Calu3 (cell line): ENCODE results near the gene KLHL28. TPM values are rescaled to one million over a fixed set of nuclear protein-coding genes. Genes with fewer than 3 reads are reported as not detected.

Experiments
- BruUV-seq: library from RNA; stranded (reverse); fragments of 400-500 nt; replicated peaks from 2 replicates; lab custom pipeline; 2021; lab: Mats Ljungman, UMichigan
- CTCF ChIA-PET: fragments of 300-600 bp; sonication (Branson Sonifier 250); formaldehyde crosslinking; loops from one replicate; lab custom pipeline; 2022; ENCODE audit warnings: antibody characterized with exemption; lab: Charles Lee
- DNase-seq: peaks from one replicate; pipeline ENCODE4 v3.0.0; 2022
- H3K27ac Mint-ChIP-seq: one replicate; pipeline ENCODE4 v1.8.0; 2022; ENCODE audit warnings: mixed read lengths; ENCODE audit not compliant: unreplicated experiment
- H3K27me3 Mint-ChIP-seq: one replicate; pipeline ENCODE4 v1.8.0; 2022; ENCODE audit warnings: mixed read lengths; ENCODE audit not compliant: unreplicated experiment
- H3K36me3 Mint-ChIP-seq: one replicate; pipeline ENCODE4 v1.8.0; 2022; ENCODE audit warnings: mild to moderate bottlenecking, moderate library complexity, mixed read lengths; ENCODE audit not compliant: insufficient read depth, unreplicated experiment
- H3K4me1 Mint-ChIP-seq: one replicate; pipeline ENCODE4 v1.8.0; 2022; ENCODE audit warnings: mild to moderate bottlenecking, low read depth, mixed read lengths; ENCODE audit not compliant: unreplicated experiment
- H3K4me3 Mint-ChIP-seq: one replicate; pipeline ENCODE4 v1.8.0; 2022; ENCODE audit warnings: mild to moderate bottlenecking, low read depth, moderate library complexity, mixed read lengths; ENCODE audit not compliant: unreplicated experiment
- H3K9me3 Mint-ChIP-seq: one replicate; pipeline ENCODE4 v1.8.0; 2022; ENCODE audit warnings: low read depth, mixed read lengths; ENCODE audit not compliant: unreplicated experiment
- CTCF ChIP-seq: fragments of 200-600 bp; IDR thresholded peaks from one replicate; pipeline ENCODE4 v1.8.0; 2022; ENCODE audit warnings: antibody characterized with exemption; ENCODE audit not compliant: unreplicated experiment
- intact Hi-C: fragments of 100-400 bp; cut with micrococcal nuclease; formaldehyde crosslinking; loops from one replicate; pipeline ENCODE4 v1.10.0; 2022; ENCODE audit not compliant: unreplicated experiment
- total RNA-seq: library from RNA; stranded (reverse); gene quantifications from 2 replicates; pipeline ENCODE4 v1.2.3, GENCODE V29; 2022

Gene KLHL28
- total RNA-seq, 1 experiment from 2014 or later = 10.1 TPM

GRCh38 chr14:44914849-44915248 is 46.9 kb downstream of the KLHL28 start:
- Mint-ChIP-seq H3K27ac (no peak overlapping the region), H3K4me3 (no peak overlapping the region), H3K27me3 (peaks cover 17% of the 10 kb centered on the region), H3K36me3 (no peaks in the 10 kb centered on the region), H3K9me3 (no peaks in the 10 kb centered on the region), H3K4me1 (no peaks in the 10 kb centered on the region)
- no peak for TF ChIP-seq CTCF
- intact Hi-C loops = loop anchor here (5.0 to 10.0 kb wide), 2 partner anchors 170 to 337 kb away; partner anchors contain the start of genes MIS18BP1 and PRPF39
- CTCF ChIA-PET = no interaction called here
- DNase-seq = no peak
- BruUV-seq = no TSS peak

GRCh38 chr14:44912041-44912869 is 49.5 kb downstream of the KLHL28 start:
- no peak for TF ChIP-seq CTCF
- no TSS peak for BruUV-seq
- no peak overlapping the region for H3K27ac Mint-ChIP-seq
- H3K4me1 Mint-ChIP-seq = no peaks in the 10 kb centered on the region
- peak overlapping the region; percentile 52 for H3K4me3 Mint-ChIP-seq
- DNase-seq = no peak
- CTCF ChIA-PET = interaction anchor here (1.8 kb wide), 1 partner anchor 356 kb away, joined by 14 read pairs; no protein-coding TSS in a partner anchor
- peaks cover 17% of the 10 kb centered on the region for H3K27me3 Mint-ChIP-seq
- H3K9me3 Mint-ChIP-seq = no peaks in the 10 kb centered on the region
- no peaks in the 10 kb centered on the region for H3K36me3 Mint-ChIP-seq
- intact Hi-C loops = loop anchor here (2.0 to 10.0 kb wide), 3 partner anchors 173 to 340 kb away; partner anchors contain the start of genes FANCM, FKBP3, MIS18BP1 and PRPF39

- no TSS peak for BruUV-seq
Measured at GRCh38 chr14:44910821-44911220, 50.9 kb downstream of the KLHL28 start.

GRCh38 chr14:44901696-44902095 is 60.1 kb downstream of the KLHL28 start:
- Mint-ChIP-seq H3K27me3 (no peaks in the 10 kb centered on the region), H3K4me3 (no peak overlapping the region), H3K4me1 (peaks cover 11% of the 10 kb centered on the region), H3K27ac (no peak overlapping the region), H3K9me3 (no peaks in the 10 kb centered on the region), H3K36me3 (peaks cover 17% of the 10 kb centered on the region)
- no peak for TF ChIP-seq CTCF
- no TSS peak for BruUV-seq
- CTCF ChIA-PET = no interaction called here
- intact Hi-C loops = no loop called here
- DNase-seq = no peak

More at GRCh38 chr14:44910821-44911220, 50.9 kb downstream of the KLHL28 start:
- no peak for TF ChIP-seq CTCF
- Mint-ChIP-seq H3K9me3 (no peaks in the 10 kb centered on the region), H3K4me3 (no peak overlapping the region), H3K27ac (no peak overlapping the region), H3K27me3 (peaks cover 17% of the 10 kb centered on the region), H3K36me3 (no peaks in the 10 kb centered on the region), H3K4me1 (no peaks in the 10 kb centered on the region)
- CTCF ChIA-PET = interaction anchor here (0.8 kb wide), 1 partner anchor 11 kb away, joined by 3 read pairs; no protein-coding TSS in a partner anchor
- DNase-seq = no peak
- intact Hi-C loops = loop anchor here (5.0 to 10.0 kb wide), 2 partner anchors 174 to 341 kb away; partner anchors contain the start of genes MIS18BP1 and PRPF39
